H4 (cell line): Measurements from ENCODE around the gene CCHCR1. TPM values are rescaled to one million over a fixed set of nuclear protein-coding genes. Genes with fewer than 3 reads are reported as not detected.
A peak's percentile ranks its signal among the peaks of the same experiment; 100 is the strongest.

Experiments
- DNase-seq: peaks from one replicate; pipeline ENCODE4 v3.0.0-alpha.2; 2015; ENCODE audit warnings: low spot score
- total RNA-seq: library from RNA; depleted of rRNA; stranded (reverse); fragments of >200 nt; shearing (Covaris generic); gene quantifications from 2 replicates; pipeline ENCODE4 v1.2.3, GENCODE V29; 2014; rRNA removed

CCHCR1 gene
- total RNA-seq, 1 experiment from 2014 or later, result 12.6 TPM

DNA sequence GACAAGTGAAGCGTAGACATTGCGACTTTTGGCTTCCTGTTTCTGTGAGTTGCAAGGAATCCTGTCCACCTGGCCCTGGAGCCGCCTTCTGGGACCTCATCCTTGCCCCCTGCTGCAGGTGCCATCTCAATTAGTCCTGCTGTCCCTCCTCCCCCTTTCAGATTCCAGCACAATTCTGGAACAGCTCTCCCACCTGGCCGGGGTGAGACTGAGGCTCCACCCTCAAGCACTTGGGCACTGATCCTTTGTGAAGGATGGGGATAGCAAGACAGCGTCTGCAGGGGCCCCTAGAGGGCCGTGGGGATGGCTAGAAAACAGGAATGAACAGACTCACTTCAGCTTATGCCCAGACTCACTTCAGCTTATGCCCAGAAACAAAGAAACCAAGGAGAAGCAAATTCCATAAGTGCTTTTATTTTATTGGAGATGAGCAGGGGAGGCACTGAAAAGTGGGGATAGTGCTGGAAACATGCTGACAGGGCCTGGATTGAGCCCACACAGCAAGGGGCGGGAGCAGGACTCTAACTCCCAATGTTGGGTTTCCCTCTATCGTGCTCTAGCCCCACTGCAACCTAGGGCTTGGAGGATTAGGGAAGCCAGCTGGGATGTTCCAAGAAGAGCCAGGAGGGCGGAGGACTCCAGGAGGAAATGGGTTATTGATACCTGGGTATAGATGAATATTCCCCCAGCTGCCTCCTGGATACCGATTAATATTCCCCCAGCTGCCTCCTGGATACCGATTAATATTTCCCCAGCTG is 46.6 kb downstream of the CCHCR1 start:
- no peak for DNase-seq

DNA sequence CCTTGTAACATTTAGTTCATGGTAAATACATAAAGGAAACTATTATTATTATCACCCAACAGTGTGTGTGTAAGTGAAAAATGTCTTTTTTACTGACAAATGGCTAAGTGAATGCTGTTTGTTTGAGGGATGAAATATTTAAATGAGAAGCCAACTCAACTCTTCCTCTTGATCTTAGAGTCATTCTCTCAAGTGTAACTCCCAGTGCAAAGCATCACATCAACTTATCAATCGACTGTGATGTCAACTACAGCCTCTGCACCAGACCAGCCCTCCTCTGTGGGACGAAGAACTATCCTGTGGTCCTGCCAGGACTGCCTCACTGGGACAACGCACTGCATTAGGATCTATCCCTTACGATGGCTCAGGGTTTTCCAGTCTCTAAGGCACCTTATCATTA is 50.5 kb downstream of the CCHCR1 start:
- no peak for DNase-seq

- DNase-seq, result no peak
These were observed 54.5 kb downstream of the CCHCR1 start for GRCh38 chr6:31103136-31103535.

DNA sequence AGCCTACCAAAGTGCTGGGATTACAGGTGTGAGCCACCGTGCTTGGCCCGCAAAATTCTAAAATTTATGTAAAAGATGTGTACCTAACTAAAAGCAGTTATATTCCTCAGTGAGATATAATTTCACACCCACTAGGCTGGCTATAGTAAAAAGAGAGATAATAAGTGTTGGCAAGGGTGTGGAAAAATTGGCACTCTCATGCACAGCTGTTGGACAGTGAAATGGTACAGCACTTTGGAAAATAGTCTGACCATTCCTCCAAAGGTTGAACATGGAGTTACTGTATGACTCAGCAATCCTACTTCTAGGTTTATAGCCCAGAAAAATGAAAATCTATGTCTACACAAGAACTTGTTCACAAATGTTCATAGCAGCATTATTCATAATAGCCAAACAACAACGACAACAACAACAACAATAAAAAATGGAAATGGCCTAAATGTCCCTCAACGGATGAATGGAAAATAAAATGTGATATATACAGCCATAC is 59.1 kb downstream of the CCHCR1 start:
- DNase-seq, result no peak

DNA sequence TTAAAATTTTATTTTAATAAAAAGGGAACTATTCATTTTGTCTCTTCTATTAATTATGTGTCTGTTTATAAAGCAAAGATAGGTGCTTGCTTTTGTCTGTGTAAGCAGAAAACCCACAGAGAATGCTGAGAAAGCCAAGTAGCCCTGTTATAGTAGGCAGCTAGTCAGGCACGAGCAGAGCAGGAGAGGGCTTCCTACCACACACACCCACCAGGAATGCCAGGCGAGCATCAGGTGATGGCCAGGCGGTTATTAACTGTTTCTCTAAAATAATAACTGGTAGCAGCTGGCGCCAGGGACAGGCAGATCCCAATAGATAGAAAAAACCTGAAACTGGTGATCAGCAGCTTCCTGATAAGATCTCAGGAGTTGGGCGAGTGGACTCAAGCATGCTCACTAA is 60.9 kb downstream of the CCHCR1 start:
- DNase-seq, result no peak

- DNase-seq, result no peak
These were observed 61.4 kb downstream of the CCHCR1 start for GRCh38 chr6:31096215-31096614.

DNA sequence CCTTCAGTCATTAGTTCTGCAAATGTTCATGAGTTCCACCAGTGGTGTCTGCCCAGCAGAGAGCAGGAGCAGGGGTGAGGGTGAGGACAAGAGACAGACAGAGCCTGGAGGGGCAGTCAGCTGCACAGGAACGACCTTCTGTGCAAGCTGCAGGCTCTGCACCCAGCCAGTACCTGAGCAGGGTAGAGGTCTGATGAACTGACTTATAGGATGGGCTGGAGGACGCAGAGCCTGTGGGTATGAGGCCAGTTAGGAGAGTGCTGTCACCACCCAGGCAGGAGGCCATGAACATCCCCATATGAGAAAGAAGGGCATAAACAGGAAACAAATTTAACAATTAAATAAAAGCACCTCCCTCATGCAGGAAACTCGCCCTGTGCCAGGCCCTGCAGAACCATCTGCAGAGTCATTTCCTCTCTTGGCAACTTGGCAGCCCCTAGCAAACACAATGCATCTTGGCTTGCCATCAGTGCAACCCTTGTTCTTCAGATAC is 63.2 kb downstream of the CCHCR1 start:
- peak; percentile 56 for DNase-seq

DNA sequence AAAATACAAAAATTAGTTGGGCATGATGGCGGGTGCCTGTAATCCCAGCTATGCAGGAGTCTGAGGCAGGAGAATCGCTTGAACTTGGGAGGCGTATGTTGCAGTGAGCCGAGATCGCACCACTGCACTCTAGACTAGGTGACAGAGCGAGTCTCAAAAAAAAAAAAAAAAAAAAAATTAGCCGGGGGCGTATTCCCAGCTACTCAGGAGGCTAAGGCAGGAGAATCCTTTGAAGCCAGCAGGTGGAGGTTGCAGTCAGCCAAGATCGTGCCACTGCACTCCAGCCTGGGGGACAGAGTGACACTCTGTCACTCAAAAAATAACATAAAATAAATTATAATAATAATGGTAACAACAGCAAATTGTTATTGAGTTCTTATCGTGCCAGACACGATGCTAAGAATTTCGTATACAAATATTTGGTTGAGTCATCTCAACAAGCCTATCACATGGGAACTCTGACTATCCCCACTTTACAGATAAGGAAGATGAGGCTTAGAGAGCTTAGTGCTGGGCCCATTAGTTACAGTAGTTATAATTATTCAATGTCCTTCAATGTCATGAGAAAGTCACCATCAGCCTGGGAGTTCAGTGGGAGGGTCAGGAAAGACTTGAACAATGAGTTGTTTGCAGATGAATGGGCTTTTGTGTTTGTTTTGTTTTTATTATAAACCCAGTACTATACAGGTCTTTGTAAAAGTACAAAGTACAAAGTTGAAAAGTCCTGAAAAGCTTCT is 64.7 kb downstream of the CCHCR1 start:
- DNase-seq, result no peak

Other genes starting within 250 kb of the CCHCR1 start
- 8.4 and 8.5 TPM in 2 replicates for gene GTF2H4, start 249.6 kb downstream of the CCHCR1 start, total RNA-seq
- gene VARS2, start 243.6 kb downstream of the CCHCR1 start, total RNA-seq, result 10.5 and 17.6 TPM in 2 replicates
- gene SFTA2, start 225.6 kb downstream of the CCHCR1 start, total RNA-seq, result not detected in 2 replicates
- not detected in 2 replicates for gene MUCL3, start 216.8 kb downstream of the CCHCR1 start, total RNA-seq
- not detected in 2 replicates for gene MUC21, start 174.1 kb downstream of the CCHCR1 start, total RNA-seq
- not detected in 2 replicates for gene MUC22, start 147.3 kb downstream of the CCHCR1 start, total RNA-seq
- gene C6orf15, start 45.2 kb downstream of the CCHCR1 start, total RNA-seq, result not detected in 2 replicates
- 0.06 and 0.35 TPM in 2 replicates for gene PSORS1C1, start 43.0 kb downstream of the CCHCR1 start, total RNA-seq
- not detected in 2 replicates for gene CDSN, start 37.4 kb downstream of the CCHCR1 start, total RNA-seq
- gene PSORS1C2, start 18.7 kb downstream of the CCHCR1 start, total RNA-seq, result not detected in 2 replicates
- gene TCF19, start 787 bp upstream of the CCHCR1 start, total RNA-seq, result 14.7 and 18.8 TPM in 2 replicates
- not detected in 2 replicates for gene POU5F1, start 12.9 kb upstream of the CCHCR1 start, total RNA-seq
- 804 and 844 TPM in 2 replicates for gene HLA-C, start 114.3 kb upstream of the CCHCR1 start, total RNA-seq
- gene HLA-B, start 199.4 kb upstream of the CCHCR1 start, total RNA-seq, result 512 and 677 TPM in 2 replicates
- gene MICA, start 245.8 kb upstream of the CCHCR1 start, total RNA-seq, result 65.8 and 75.4 TPM in 2 replicates